Stomach (tissue), 4 donors: Measurements from ENCODE around the gene ZPLD1.

Experiments
- CTCF ChIP-seq, 7 experiments: fragments of 450-650 bp in 4 of 7; fragments of 200-600 bp in 3 of 7; sonication (generic) in 3 of 7; IDR thresholded peaks; one replicate each; pipeline ENCODE4 v1.5.1; 2016 to 2019; ENCODE audit warnings: antibody characterized with exemption in 7 of 7, control low read depth in 2 of 7, mild to moderate bottlenecking in 1 of 7
- EP300 ChIP-seq: sonication (generic); formaldehyde crosslinking; IDR thresholded peaks from one replicate; pipeline ENCODE4 v1.6.1; 2017; ENCODE audit warnings: antibody characterized with exemption
- POLR2A ChIP-seq, 4 donors: fragments of 450-650 bp; IDR thresholded peaks; one replicate each; pipeline ENCODE4 v1.6.1; 2016; ENCODE audit warnings: antibody characterized with exemption in 4 of 4, control low read depth in 2 of 4, mild to moderate bottlenecking in 1 of 4, moderate library complexity in 1 of 4
- POLR2AphosphoS5 ChIP-seq, 3 donors: sonication (generic); formaldehyde crosslinking; IDR thresholded peaks; one replicate each; pipeline ENCODE4 v1.6.1; 2016; ENCODE audit warnings: antibody characterized with exemption in 3 of 3

- no peak for TF ChIP-seq CTCF (IDR thresholded peaks at IDR 0.05)
- TF ChIP-seq POLR2AphosphoS5 (IDR thresholded peaks at IDR 0.05) = no peak
- no peak for TF ChIP-seq POLR2A (IDR thresholded peaks at IDR 0.05)
- no peak for TF ChIP-seq EP300
These were observed 78.1 kb downstream of the ZPLD1 start for GRCh38 chr3:102512734-102513504.
